Smooth muscle cell of the brain vasculature (primary cell): ENCODE data around the gene CDC20.

Experiments
- DNase-seq: peaks from one replicate; pipeline ENCODE4 v3.0.0-alpha.2; 2012; ENCODE audit warnings: low read depth, low spot score

The CDC20 gene

DNA sequence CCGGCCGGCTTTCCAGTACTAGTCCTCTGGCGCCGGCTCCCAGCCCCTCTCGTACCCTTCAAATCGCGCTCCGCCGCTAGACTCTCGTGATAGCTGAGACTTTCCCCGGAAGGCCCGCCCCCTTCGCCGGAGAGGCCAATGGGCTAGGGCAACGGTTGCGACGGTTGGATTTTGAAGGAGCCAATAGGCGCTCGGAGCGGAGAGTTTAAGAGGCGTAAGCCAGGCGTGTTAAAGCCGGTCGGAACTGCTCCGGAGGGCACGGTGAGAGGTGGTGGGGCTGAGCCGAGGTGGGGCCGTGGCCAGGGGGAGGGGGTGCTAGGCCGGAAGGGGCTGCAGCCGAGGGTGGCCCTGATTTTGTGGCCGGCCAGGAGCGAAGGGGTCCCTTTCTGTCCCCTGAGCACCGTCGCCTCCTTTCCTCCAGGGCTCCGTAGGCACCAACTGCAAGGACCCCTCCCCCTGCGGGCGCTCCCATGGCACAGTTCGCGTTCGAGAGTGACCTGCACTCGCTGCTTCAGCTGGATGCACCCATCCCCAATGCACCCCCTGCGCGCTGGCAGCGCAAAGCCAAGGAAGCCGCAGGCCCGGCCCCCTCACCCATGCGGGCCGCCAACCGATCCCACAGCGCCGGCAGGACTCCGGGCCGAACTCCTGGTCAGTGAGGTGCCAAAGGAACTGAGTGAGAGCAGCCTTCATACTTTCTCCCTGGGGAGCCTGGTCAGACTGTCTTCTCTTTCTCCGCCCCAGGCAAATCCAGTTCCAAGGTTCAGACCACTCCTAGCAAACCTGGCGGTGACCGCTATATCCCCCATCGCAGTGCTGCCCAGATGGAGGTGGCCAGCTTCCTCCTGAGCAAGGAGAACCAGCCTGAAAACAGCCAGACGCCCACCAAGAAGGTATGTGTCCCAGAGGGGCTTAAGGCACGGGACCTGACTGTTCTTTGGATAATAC is at the start of gene CDC20:
TSS of gene CDC20 (plus strand) at position 236 of the 948 bp plus-strand sequence. CDS start at position 471, 235 bp downstream.
- DNase-seq = peak; percentile 91

DNA sequence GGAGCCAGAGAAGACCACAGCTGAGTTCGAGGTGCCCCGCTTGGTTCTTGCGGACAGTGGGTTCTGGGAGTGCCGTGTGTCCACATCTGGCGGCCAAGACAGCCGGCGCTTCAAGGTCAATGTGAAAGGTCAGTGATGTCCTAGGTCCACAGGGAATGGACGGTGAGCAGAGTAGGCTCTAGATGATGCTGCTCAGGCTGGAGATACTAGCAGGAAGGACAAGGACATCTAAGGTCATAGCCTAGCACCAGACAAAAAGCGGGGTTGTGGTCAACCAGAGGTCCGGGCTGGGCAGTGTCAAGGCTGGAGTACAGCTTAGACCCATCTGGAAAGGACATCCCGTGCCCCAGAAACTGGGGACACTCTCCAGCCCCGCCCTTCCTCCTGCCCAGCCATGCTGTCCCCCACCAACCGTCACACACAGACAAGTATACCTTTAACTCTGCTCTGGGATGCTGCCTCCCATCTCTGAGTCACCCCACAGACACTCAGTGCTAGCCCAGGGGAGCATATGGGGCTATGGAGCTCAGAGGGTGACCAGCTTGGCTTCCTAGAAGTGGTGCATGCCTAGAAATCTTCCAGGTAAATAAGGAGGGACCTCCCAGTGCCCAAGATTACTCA is 49.3 kb upstream of the CDC20 start:
- DNase-seq = no peak

DNA sequence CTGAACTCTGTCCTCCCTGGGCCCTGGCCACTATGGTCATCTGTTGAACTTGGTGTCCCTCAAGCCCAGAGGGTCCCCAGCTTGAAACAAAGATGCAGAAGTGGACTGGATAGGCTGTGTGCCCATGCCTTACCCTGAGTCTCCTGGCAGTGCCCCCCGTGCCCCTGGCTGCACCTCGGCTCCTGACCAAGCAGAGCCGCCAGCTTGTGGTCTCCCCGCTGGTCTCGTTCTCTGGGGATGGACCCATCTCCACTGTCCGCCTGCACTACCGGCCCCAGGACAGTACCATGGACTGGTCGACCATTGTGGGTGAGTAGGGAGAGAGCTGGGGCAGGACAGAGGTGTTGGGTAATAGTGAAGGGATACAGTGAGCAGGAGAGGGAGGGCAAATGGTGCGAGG is 47.3 kb upstream of the CDC20 start:
- DNase-seq = no peak

- DNase-seq = no peak
These were observed 46.6 kb upstream of the CDC20 start for GRCh38 chr1:43312212-43312623.

GRCh38 chr1:43312663-43313515 is 45.9 kb upstream of the CDC20 start:
- DNase-seq = no peak

GRCh38 chr1:43313771-43314170 is 45.0 kb upstream of the CDC20 start:
- no peak for DNase-seq

GRCh38 chr1:43314233-43314632 is 44.5 kb upstream of the CDC20 start:
- no peak for DNase-seq

DNA sequence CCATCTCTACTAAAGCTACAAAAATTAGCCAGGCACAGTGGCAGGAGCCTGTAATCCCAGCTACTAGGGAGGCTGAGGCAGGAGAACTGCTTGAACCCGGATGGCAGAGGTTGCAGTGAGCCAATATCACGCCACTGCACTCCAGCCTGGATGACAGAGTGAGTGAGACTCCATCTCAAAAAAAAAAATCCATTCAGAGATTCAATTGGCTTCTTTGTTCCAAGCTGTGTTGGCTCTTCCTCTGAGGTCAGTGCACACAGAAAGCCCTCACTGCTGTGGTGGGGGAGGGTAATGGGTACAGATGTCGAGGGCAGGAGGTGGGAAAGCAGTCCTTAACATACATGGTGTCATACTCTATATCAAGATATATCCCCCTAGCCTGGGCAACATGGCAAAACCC is 43.3 kb upstream of the CDC20 start:
- DNase-seq = no peak

DNA sequence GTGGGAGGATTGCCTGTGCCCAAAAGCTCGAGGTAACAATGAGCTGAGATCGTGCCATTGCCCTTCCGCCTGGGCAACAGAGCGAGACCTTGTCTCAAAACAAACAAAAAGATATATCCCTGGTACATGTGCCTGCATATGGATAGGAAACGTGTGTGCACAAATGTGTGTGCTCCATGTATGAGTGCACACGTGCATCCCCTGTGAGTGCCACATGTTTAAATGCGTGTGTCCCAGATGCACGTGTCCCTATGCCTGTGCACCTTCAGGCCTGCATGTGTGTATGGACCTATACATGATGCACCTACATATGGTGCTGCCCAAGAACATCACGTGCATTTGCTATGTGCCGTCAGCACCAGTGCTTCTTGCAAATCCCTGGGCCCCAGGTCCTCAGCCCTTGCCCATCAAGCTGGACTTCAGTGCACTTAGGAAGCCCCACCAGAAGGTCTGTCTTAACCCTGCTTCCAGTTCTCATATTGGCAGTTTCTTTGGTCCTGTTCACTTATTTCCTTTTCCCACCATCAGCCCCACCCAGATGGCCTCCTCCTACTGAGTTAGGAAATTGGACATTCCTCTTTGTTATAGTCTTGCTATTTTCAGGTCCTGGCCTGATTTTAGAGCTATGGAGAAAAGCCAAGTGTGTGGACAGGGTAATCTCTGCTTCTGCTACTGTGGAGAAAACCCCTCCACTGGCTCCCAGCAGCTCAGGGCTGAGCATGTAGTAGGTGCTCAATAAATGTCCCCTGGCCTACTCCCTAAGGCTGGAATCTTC is 42.6 kb upstream of the CDC20 start:
- no peak for DNase-seq

DNA sequence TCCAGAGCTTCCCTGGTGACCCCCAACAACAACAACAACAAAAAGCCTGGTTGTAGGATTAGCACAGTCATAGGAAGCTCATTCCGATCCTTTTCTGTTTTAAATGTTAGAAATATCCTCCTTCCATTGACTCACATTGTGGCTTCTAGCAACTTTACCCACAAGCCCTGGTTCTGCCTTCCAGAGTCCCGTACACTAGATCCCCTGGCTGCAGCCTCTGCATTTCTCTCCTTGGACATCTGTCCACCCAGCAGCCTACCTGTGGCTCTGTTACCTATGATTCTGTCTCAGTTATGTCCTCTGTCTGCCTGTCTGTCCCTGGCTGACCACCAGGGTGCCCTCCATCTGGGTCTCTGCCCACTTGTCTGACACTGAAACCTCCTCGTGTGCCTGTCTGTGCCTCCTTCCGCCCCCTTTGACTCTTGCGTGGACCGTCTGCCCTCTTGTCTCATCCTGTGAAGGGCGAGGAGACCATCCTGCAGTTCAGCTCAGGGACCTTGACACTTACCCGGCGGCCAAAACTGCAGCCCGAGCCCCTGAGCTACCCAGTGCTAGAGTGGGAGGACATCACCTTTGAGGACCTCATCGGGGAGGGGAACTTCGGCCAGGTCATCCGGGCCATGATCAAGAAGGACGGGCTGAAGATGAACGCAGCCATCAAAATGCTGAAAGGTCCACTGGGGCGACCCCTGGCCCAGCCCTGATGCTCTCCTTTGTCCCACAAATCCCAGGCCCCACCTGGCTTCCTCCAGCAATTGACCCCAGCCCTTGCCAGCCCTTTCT is 41.9 kb upstream of the CDC20 start:
- DNase-seq = no peak

DNA sequence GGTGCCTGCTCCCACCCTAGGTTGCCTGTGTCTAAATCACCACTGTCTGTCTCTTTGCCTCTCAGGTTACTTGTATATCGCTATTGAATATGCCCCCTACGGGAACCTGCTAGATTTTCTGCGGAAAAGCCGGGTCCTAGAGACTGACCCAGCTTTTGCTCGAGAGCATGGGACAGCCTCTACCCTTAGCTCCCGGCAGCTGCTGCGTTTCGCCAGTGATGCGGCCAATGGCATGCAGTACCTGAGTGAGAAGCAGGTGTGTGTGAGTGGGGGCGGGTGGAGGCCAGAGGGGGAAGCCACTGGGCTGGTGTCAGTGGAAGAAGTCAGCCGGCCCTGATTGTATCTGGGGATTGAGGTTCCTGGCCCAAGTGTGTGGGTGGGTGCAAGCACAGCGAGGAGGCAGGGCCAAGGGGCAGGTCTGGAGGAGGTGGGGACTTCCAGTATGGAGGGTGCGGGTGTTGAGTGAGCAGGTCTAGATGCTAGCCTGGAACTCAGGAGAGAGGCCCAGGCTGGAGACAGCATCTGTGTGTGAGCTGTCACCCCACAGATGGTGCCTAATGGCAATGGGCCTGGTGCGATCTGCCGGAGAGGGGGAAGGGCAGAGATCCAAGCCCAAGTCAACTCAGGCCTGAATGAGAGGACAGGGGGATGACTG is 40.8 kb upstream of the CDC20 start:
- DNase-seq = no peak

DNA sequence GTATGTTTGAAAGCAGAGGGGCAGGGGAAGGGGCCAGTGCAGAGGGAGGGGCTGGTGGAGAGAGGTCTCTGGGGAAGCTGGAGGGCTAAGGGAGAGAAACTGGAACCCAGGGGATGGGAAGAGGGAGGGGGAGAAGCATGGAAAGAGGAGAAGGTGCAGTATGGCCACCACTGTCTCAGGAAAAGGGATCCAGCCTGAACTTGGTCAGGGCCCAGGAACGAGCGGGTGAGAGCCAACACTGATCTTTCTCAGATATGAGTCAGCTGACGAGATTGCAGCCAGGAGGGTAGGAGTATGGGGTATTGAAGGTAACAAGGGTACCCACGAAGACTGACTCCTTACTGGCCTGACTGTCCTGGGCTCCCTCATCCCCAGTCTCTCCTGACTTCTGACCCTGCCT is 40.0 kb upstream of the CDC20 start:
- DNase-seq = no peak

- DNase-seq = no peak
These were observed 39.5 kb upstream of the CDC20 start for GRCh38 chr1:43319288-43319687.

DNA sequence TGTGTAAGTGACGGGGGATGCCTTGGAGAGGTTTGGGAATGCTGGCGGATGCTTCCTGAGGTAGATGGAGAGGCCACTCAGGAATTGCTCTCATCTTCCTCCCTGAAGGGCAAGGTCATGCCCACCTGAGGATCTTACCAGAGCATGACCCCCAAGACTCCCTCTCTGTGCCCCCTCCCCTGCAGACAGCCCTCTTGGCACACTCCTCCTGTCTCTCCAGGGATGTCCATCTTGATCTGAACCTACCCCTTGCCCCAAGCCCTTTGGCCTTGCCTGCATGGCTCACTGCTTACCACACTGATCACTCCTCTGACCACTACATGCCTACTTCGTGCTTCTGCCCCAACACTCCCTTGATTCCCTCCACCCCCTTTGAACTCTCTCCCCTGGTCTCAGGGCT is 39.0 kb upstream of the CDC20 start:
- DNase-seq = no peak

- DNase-seq = no peak
These were observed 37.4 kb upstream of the CDC20 start for GRCh38 chr1:43321331-43321891.

GRCh38 chr1:43322506-43322905 is 36.3 kb upstream of the CDC20 start:
- DNase-seq = no peak

- DNase-seq = no peak
These were observed 34.0 kb upstream of the CDC20 start for GRCh38 chr1:43324810-43325209.

GRCh38 chr1:43325381-43325780 is 33.4 kb upstream of the CDC20 start:
- no peak for DNase-seq

DNA sequence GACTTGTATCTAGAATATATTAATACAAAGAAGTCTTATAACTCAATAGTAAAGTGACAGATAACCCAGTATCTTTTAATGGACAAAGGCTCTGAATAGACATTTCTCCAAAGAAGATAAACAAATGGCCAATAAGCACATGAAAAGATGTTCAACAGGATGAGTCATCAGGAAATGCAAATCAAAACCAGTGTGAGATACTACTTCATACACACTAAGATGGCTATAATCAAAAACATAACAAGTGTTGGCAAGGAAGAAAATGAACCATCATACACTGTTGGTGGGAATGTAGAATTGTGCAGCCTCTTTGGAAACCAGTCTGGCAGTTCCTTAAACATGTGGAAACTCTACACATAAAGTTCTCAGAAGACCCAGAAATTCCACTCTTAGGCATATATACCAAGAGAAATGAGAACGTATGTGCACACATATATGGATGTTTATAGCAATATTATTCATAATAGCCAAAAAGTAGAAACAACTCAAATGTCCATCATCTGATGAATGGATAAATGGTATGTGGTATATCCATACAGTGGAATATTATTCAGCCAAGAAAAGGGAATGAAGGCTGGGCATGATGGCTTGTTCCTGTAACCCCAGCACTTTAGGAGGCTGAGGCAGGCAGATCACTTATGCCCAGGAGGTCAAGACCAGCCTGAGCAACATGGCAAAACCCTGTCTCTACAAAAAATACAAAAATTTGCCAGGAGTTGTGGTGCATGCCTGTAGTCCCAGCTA is 31.1 kb upstream of the CDC20 start:
- no peak for DNase-seq
